HUES6 (cell line): ENCODE measurements around the gene NMD3.
"Not testable (repeated sequence)": the region's sequence is repeated elsewhere in the genome, so short reads cannot be mapped to it uniquely, and the experiment has no call there.

Experiments
- H3K27ac ChIP-seq: 2 replicates; pipeline ENCODE4 v1.7.0; 2013; ENCODE audit warnings: low read depth, mild to moderate bottlenecking, low read length, inconsistent platforms
- H3K27me3 ChIP-seq: 2 replicates; pipeline ENCODE4 v1.6.1; 2013; ENCODE audit warnings: low read length; ENCODE audit not compliant: control insufficient read depth, insufficient read depth
- H3K36me3 ChIP-seq: 2 replicates; pipeline ENCODE4 v1.6.1; 2013; ENCODE audit warnings: low read length; ENCODE audit not compliant: control insufficient read depth, insufficient read depth
- H3K4me1 ChIP-seq: 2 replicates; pipeline ENCODE4 v1.6.1; 2013; ENCODE audit warnings: low read length; ENCODE audit not compliant: control insufficient read depth, insufficient read depth
- H3K4me3 ChIP-seq: 2 replicates; pipeline ENCODE4 v1.5.1; 2013; ENCODE audit warnings: low read depth, low read length
- H3K9ac ChIP-seq: one replicate; pipeline ENCODE4 v1.6.1; 2013; ENCODE audit warnings: mild to moderate bottlenecking, low read length
- H3K9me3 ChIP-seq: 2 replicates; pipeline ENCODE4 v1.6.1; 2013; ENCODE audit warnings: low read depth, low read length; ENCODE audit not compliant: control insufficient read depth, insufficient read depth

NMD3 gene

GRCh38 chr3:161220850-161221753 lies at the start of gene NMD3:
NMD3 (plus strand) TSS chr3:161221311; CDS start chr3:161222014, 703 bp downstream.
- Histone ChIP-seq H3K27me3 (no peaks in the 10 kb centered on the region), H3K4me1 (peaks cover 5% of the 10 kb centered on the region), H3K9ac (peak within 1 kb of the TSS; percentile 92), H3K9me3 (no peaks in the 10 kb centered on the region), H3K4me3 (peak within 1 kb of the TSS; percentile 85), H3K27ac (peak within 1 kb of the TSS; percentile 84; the same call in 1 of the 2 replicates), H3K36me3 (peaks cover 18% of the 10 kb centered on the region)

- H3K36me3 ChIP-seq = no peaks in the 10 kb centered on the region
- H3K9me3 ChIP-seq = no peaks in the 10 kb centered on the region
- H3K27me3 ChIP-seq = no peaks in the 10 kb centered on the region
- H3K27ac ChIP-seq = no peak overlapping the region
- H3K4me3 ChIP-seq = no peak overlapping the region
- no peak overlapping the region for H3K9ac ChIP-seq
- no peaks in the 10 kb centered on the region for H3K4me1 ChIP-seq
Measured at GRCh38 chr3:161171639-161172552, 49.2 kb upstream of the NMD3 start.

GRCh38 chr3:161175506-161175905 lies 45.6 kb upstream of the NMD3 start:
- no peak overlapping the region for H3K27ac ChIP-seq
- no peak overlapping the region for H3K9ac ChIP-seq
- H3K36me3 ChIP-seq = no peaks in the 10 kb centered on the region
- no peaks in the 10 kb centered on the region for H3K4me1 ChIP-seq
- no peaks in the 10 kb centered on the region for H3K27me3 ChIP-seq
- peaks cover 4% of the 10 kb centered on the region; the same call in 1 of the 2 replicates for H3K9me3 ChIP-seq
- H3K4me3 ChIP-seq = no peak overlapping the region

- Histone ChIP-seq H3K9ac (no peak overlapping the region), H3K36me3 (no peaks in the 10 kb centered on the region), H3K4me1 (no peaks in the 10 kb centered on the region), H3K27ac (no peak overlapping the region), H3K27me3 (no peaks in the 10 kb centered on the region), H3K9me3 (peaks cover 15% of the 10 kb centered on the region; the same call in 1 of the 2 replicates), H3K4me3 (no peak overlapping the region)
Measured at GRCh38 chr3:161177991-161178390, 43.1 kb upstream of the NMD3 start.

- H3K4me3 ChIP-seq, H3K4me1 ChIP-seq, H3K36me3 ChIP-seq, H3K9ac ChIP-seq, H3K27ac ChIP-seq, H3K27me3 ChIP-seq: not testable (repeated sequence)
- H3K9me3 ChIP-seq = peaks cover 19% of the 10 kb centered on the region; the same call in 1 of the 2 replicates
Measured at GRCh38 chr3:161181371-161181770, 39.7 kb upstream of the NMD3 start.

- Histone ChIP-seq H3K27ac (no peak overlapping the region), H3K36me3 (no peaks in the 10 kb centered on the region), H3K9ac (no peak overlapping the region), H3K4me1 (no peaks in the 10 kb centered on the region), H3K9me3 (peaks cover 9% of the 10 kb centered on the region; the same call in 1 of the 2 replicates), H3K4me3 (no peak overlapping the region), H3K27me3 (no peaks in the 10 kb centered on the region)
Measured at GRCh38 chr3:161187046-161187445, 34.1 kb upstream of the NMD3 start.

- Histone ChIP-seq H3K27me3 (no peaks in the 10 kb centered on the region), H3K27ac (no peak overlapping the region)
Measured at GRCh38 chr3:161197855-161198850, 23.0 kb upstream of the NMD3 start.

GRCh38 chr3:161199926-161200325 lies 21.2 kb upstream of the NMD3 start:
- Histone ChIP-seq H3K4me1 (no peaks in the 10 kb centered on the region), H3K9ac (no peak overlapping the region), H3K9me3 (peaks cover 12% of the 10 kb centered on the region), H3K27me3 (no peaks in the 10 kb centered on the region), H3K27ac (no peak overlapping the region), H3K4me3 (no peak overlapping the region), H3K36me3 (no peaks in the 10 kb centered on the region)

More at GRCh38 chr3:161197855-161198850, 23.0 kb upstream of the NMD3 start:
- H3K36me3 ChIP-seq = no peaks in the 10 kb centered on the region
- H3K9me3 ChIP-seq = peaks cover 12% of the 10 kb centered on the region
- H3K4me1 ChIP-seq = no peaks in the 10 kb centered on the region
- no peak overlapping the region for H3K9ac ChIP-seq
- no peak overlapping the region for H3K4me3 ChIP-seq

- no peak overlapping the region for H3K27ac ChIP-seq
- no peaks in the 10 kb centered on the region for H3K4me1 ChIP-seq
- H3K36me3 ChIP-seq = no peaks in the 10 kb centered on the region
- H3K9ac ChIP-seq = no peak overlapping the region
- no peak overlapping the region for H3K4me3 ChIP-seq
- no peaks in the 10 kb centered on the region for H3K9me3 ChIP-seq
- no peaks in the 10 kb centered on the region for H3K27me3 ChIP-seq
Measured at GRCh38 chr3:161203485-161204098, 17.5 kb upstream of the NMD3 start.

GRCh38 chr3:161208931-161209330 lies 12.2 kb upstream of the NMD3 start:
- H3K4me1 ChIP-seq = peaks cover 4% of the 10 kb centered on the region
- no peak overlapping the region for H3K27ac ChIP-seq
- no peaks in the 10 kb centered on the region for H3K27me3 ChIP-seq
- H3K9me3 ChIP-seq = no peaks in the 10 kb centered on the region
- H3K36me3 ChIP-seq = no peaks in the 10 kb centered on the region
- no peak overlapping the region for H3K4me3 ChIP-seq
- H3K9ac ChIP-seq = no peak overlapping the region
